HG03066 (cell line): ENCODE results near the gene MAP3K13.
"Not testable (repeated sequence)": the region's sequence is repeated elsewhere in the genome, so short reads cannot be mapped to it uniquely, and the experiment has no call there.

Experiments
- ATAC-seq: cut with Tn5 transposase; IDR thresholded peaks from one replicate; pipeline ENCODE4 v1.9.1; 2021; ENCODE audit warnings: low read depth; ENCODE audit not compliant: unreplicated experiment

The MAP3K13 gene

DNA sequence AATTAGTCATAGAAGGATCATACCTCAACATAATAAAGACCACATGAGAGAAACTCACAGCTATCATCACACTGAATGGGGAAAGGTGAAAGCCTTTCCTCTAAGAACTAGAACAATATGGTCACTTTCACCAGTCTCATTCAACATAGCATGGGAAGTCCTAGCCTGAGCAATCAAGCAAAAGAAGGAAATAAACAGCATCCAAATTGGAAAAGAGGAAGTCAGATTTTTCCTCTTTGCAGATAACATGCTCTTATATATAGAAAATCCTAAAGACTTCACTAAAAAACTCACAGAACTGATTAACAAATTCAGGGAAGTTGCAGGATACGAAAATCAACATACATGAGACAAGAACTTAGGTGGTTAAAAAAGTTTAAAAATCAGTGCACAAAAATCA is 24.7 kb downstream of the MAP3K13 start:
- ATAC-seq: no peak

DNA sequence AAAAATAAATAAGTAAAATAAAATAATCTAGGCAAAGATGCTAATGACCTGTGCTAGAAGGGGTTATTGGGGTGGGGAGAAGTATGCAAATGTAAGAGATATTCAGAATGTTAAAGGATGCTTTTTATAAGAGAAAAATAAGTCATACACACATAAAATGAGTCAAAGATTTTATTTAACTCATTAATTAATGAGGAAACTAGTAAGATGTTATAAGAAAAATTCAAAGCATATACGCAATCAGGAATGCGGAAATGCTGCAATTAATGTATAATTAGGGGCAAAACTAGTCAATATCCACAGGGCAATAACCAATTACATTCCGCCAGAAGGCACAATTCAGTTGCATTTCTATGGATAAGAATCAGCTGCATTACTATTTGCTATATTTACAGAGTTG is 30.1 kb downstream of the MAP3K13 start:
- ATAC-seq: no peak

DNA sequence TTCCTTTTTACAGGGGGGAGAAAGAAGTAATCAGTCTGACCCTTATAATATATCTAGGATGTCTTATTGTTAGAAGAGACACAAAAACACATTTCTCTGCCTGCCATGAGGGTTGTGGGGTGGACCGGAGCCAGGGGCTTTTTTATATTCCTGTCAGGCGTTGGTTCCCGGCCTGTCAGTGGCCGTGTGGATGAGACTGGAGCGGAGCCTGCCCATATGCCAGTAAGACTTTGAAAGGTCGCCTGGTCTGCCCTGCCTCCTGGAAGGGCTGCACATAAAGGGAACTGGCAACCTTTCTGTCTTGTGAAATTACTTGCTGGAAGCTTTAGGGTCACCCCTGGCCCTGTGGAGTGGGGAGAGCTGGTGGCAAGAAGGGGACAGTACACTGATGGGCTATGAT is 34.7 kb downstream of the MAP3K13 start:
- ATAC-seq: no peak

DNA sequence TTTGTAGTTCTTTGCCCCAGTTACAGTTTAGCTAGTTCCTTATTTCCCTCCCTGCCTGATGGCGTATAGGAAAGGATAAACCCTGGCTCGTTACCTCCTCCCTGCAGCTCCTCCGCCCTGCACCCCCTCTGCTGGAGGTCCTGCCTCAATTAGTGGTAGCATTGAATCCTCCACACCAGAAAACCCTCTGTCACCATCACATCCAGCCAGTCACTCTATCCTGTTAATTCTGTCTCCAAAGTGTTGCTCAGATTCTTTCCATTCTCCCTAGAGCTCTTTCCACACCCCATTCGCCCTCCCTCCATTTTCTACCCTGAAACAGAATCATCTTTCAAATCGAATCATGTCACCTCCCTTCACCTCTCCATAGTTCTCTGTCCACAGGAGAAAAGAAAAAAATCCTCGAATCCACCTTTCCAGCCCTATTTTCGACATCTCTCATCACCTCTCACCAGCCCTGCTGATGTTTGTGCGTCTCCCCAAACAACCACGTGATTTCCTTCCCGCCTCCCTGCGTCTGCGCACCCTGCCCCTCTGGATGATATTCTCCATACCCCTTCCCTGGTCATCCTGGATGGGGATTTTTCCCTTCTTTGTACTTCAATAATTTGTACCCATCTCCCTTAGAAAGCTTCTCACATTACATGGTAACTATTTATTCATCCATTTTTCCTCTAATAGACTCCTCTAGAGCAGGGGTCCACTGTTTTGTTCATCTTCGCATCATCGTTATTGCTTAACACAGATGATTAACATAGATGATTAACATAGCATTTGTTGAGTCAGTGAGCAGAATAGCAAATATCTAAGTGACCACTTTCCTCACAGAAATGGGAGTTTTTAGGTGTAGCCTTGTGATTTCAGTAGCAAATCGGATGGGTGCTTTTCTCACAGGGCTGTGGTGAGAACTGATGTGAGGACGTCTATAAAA is 37.1 kb downstream of the MAP3K13 start:
- no peak for ATAC-seq

DNA sequence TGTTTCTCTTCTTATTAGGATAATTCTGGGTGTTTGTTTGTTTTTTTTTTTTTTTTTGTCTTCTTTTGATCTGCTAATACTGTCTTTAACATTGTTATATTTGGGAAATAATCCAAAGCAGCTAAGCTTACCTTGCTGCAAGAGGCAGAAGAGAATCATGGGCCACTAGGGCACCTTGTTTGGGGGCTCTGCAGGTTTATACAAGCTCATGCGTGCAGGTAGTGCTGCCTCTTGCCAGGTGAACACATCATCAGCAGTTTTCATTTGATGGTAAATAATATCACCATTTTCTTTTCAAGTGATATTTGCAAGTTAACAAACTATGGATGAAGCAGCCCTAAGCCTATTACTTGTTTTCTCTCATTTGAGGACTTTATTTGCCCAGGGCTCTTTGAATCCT is 37.9 kb downstream of the MAP3K13 start:
- ATAC-seq: no peak

DNA sequence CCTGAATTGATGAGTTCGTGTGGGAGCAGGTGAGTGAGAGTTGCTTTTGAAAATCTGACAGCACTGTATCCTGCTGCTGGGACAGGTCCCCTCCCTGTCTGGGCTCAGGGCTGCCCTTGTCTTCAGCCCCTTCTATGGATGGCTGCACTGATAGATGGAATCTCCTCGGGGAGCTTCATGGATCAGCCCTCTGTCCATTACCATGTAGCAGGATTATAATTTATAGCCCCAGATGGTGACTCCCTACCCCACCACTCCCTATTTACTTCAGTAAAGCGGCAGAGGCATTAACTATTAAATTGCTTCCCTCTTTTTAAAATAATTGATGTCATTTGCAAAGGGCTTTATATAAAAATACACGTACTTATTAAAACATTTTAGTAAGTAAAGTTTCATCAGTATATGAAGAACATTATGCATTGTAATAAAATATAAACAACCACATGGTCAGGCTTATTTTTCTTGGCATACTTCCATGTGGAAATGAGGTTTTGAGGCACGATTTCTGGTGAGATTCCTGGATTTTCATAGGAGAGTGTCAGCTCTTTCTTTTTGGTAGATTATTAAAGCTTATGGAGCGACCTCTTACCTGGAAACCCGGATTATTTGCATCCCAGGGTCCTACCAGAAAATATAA is 38.5 kb downstream of the MAP3K13 start:
- no peak for ATAC-seq

DNA sequence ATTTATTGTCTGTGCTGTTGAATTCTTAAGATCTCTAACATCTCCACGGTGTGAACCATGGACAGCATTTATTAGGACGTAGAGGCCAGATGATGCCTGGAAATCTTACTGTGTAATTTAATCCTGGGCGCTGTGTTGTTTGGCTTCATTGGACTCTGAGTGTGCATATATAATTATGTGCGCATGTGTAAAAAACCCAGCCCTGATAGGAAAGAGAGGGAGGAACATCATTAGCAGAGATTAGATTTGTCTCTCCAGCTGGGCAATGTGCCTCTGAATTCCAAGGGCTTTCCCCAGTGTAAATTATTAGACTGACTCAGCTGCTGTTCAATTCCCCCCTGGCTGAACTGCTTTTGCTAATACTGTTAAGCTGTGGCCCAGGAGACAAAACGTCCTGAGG is 39.6 kb downstream of the MAP3K13 start:
- no peak for ATAC-seq

DNA sequence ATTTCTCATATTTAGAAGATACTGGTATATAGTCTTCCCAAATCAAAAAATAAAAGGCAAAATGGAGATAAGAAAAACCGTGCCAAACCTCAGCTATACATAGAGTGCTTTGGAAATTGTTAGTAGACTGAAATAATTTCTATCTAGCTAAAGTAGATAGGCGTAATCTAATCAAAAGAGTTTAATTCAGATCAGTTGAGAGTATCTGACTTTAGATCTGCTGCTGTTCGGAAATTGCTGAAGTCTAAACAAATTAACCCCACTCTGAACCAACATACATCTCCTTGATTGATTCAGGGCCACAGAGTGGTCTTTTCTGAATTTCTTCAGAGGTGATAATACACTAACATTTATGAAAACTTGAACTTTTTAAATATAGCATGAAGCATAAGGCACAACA is 40.1 kb downstream of the MAP3K13 start:
- ATAC-seq: no peak

DNA sequence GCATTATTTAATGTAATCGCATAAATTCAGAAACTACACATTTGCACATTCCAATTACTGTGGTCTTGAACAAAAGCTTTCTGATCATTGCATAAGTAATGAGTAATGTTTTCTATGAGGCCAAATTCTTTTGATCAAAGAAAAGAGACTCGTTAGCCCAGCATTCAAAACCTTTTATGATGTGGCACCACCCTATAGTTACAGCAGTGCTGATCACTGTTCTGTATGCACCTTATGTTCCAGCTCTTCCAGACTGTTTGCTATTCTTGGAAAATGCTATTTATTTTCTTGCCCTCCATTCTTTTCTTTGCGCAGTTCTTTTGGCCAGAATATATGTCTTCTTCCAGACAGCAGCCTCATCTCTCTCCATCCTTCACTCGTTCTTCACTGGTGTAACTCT is 42.3 kb downstream of the MAP3K13 start:
- no peak for ATAC-seq

DNA sequence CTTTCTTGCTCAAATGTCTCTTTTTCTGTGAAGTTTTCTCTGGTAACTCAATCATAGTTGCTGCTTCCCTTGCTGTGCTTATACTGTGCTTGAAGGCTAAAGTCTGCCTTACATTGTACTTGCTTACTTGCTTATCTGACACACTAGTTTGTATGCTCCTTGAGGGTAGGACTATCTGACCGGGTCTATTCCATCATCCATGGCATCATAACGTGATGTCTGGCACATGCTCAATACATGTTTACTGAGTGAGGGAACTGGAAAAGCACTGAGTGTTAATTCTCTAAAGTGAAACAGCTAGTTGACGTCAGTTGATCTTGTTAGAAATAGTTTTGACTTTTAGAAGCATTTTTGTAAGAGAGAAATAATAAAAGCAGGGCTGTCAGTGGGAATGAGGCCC is 42.7 kb downstream of the MAP3K13 start:
- no peak for ATAC-seq

DNA sequence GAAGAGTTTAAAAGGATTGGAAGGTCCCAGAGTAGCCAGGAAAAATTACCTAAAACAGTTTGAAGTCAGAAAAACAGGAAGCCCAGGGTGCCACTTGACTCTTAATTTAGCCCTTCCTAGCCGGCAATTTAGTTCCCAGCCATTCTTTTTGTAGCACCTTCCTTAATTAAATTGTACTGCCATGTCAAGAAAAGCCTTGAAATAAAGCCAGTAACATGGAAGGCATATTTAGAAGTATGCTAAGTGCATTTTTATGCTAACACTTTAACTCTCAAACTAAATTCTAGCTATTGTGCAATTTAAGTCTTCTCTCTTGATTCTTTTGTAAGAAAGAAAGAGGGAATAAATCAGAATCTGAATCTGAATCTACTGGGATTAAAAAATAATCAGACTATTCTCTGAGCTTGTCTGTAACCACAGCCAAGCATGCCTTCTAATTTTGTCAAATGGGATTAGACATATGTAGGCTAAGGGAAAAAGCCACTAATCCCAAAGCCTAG is 43.2 kb downstream of the MAP3K13 start:
- ATAC-seq: no peak

DNA sequence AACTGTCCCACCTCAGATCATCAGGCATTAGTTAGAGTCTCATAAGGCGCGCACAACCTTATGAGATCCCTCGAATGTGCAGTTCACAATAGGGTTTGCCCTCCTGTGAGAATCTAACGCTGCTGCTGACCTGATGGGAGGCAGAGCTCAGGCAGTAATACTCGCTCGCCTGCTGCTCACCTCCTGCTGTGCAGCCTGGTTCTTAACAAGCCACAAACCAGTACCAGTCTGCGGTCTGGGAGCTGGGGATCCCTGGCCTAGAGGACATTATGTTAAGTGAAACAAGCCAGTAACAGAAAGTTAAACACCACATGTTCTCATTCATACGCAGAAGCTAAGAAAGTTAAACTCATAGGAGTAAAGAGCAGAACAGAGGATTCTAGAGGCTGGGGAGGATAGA is 47.0 kb downstream of the MAP3K13 start:
- ATAC-seq: no peak

DNA sequence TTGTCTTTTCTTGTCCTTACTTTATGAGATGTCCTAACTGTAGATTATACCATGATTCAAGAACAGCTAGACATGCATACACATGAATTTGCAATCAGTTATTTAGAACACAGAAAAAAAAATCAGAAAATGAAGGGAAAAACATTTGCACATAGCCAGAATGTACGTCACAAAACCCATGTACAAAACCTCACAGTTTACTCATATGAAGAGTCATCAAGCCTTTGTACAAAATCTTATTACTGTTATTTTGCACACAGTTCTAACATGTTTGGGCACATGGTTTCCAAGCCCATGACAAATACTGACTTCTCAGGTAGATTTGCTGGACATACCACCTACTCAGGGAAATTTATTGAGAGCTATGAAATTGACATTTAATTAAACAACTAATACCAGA is 48.2 kb downstream of the MAP3K13 start:
- no peak for ATAC-seq

DNA sequence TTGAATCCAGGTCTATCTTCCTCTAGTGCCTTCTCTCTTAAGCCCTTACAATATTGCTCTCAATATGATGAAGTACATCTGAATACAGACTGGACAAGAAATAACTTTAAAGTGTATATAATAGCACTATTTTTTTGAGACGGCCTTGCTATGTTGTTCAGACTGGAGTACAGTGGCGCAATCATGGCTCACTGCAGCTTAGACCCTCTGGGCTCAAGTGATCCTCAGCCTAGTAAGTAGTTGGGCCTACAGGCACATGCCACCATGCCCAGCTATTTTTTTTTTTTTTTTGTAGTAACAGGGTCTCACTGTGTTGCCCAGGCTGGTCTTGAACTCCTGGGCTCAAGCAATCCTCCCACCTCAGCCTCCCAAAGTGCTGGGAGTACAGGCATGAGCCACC is 53.6 kb downstream of the MAP3K13 start:
- ATAC-seq: no peak

DNA sequence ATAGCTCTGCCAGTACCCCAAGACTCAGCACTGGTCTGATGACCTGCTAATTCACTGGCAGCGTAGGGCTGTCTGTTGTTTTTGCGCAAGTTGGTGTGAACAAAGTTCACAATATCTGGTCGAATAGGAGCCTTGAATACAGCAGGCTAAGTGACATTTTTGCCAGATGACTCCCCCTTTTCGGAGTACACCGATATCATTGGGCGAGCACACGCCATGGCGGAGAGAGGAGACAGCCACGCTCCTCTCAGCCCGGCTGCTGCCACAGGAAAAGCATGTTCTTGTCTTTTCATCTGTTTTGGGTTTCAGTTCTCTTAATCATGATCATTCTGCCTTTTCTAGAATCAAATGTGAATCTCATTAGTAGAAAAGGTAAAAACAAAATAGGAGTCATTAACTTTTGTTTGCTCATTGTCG is 55.6 kb downstream of the MAP3K13 start:
- ATAC-seq: not testable (repeated sequence)

DNA sequence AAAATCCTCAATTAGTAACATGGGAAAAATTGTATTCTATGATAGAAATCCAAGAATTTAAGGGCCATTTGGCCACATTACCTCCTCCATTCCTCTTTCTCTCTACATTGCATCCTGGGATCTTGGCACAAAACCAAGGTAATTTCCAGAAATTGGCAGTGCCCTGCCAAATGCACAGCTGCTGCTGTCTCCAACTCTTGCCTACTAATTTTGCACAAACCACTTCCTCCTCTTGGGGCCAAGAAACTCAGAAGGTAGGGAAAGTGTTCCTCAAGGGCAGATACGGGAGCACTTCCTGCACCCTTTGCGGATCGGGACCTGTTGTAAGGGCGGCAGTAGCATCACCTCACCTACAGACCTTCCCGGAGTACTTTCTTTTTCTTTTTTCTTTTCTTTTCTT is 57.8 kb downstream of the MAP3K13 start:
- no peak for ATAC-seq

DNA sequence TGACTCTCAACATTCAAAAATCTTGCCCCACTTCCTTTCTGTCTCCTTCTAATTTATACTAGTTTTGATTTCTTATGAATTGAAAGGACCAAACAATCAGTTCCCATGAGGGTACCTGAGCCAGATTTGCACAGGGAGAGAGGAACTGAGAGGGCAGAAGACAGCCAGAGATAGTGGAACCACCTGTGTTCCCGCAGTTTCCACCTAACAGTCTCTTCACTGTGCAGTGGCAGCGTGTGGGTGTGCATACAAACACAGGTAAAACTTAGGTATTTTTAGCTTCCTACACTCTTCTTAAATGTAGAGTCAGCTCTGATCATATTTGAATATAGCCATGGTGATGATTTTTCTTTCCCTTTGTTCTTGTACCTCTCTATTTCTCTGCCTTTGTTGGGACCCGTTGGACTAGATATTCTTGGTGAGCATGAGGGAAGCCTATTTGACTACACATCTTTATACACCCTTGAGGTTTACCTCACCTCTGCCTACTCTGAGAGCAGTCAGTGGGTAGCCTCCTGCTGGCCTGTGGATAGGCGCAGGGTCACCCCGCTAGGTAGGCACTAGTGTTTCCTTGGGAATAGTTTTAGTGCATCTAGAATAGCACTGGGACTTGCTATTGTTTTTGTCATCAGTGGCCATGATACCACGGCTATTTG is 58.8 kb downstream of the MAP3K13 start:
- no peak for ATAC-seq

DNA sequence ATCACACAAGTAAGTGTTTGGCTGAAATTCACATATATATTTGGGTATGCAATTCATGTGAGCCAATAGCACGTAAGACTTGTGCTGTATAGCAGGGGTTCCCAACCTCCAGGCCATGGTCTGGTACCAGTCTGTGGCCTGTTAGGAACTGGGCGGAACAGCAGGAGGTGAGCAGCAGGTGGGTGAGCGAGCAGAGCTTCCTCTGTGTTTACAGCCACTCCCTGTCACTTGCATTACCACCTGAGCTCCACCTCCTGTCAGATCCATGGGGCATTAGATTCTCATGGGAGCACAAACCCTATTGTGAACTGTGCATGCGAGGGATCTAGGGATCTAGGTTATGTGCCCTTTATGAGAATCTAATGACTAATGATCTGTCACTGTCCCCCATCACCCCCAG is 59.7 kb downstream of the MAP3K13 start:
- no peak for ATAC-seq

DNA sequence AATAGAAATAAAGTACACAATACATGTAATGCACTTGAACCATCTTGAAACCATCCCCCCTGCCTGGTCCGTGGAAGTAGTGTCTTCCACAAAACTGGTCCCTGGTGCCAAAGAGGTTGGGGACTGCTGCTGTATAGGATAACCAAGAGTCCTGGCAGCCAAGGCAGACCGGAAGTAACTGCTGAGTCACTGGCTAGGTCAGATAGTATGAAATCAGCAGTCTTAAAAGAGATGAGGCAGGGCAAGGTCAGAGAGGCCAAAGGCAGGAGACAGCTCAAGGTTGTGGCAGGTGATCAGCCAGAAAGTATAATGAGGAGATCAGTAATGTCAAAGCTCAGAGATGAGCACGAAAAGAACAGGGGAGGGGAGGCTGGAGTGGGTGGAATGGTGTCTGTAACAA is 60.2 kb downstream of the MAP3K13 start:
- ATAC-seq: no peak

DNA sequence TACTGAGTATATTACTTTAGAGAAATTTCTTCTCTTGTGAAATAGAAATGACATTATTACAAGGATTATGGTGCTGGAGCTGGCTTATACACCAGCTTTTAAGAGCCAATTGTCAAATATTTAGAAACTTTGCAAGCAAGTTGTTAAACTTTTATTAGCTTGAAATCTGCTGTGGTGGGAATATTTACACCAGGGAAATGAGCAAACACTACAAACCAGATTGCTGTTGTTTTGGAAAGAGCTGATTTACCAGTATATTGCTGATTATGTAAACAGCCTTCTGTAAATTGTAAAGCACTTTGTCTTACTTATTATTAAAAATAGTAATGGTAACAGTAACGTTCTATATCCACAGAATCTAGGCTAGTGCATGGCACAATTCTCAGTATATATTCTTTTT is 61.5 kb downstream of the MAP3K13 start:
- ATAC-seq: no peak

DNA sequence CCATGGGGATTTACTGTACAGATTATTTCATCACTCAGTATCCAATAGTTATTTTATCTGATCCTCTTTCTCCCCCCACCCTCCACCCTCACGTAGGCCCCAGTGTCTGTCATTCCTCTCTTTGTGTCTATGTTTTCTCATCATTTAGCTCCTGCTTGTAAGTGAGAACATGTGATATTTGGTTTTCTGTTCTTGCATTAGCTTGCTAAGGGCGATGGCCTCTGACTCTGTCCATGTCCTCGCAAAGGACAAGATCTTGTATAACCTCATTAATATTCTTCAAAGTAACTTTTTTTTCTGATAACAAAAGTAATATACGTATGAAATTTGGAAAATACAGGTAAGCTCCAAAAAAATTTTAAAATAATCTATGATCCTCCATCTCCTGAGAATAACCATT is 67.4 kb downstream of the MAP3K13 start:
- ATAC-seq: no peak
